ENCODE measurements around the gene SCUBE2. TPM values are rescaled to one million over a fixed set of nuclear protein-coding genes. Genes with fewer than 3 reads are reported as not detected.

SCUBE2 gene
- total RNA-seq, 1 donor from 2014 or later: 1.2 TPM

DNA sequence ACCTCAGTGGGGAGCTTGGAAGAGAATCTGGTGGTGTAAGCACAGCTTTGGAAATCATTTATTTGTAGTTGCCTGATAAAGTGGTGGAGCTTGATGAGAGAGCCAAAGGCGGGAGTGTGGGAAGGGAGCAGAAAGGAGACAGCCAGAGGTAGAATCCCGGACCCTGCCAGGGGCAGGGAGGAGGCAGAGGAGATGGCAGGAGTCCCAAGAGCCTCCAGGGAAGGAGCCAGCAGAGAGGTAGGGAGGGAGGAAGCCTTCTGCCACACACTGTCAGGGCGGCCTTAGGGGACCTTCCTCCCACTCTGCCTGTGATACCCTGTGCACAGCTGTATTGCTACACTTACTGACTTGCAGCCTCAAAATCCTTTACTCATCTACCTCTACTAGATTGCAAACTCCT, 15.4 kb downstream of the SCUBE2 start:
- peaks cover 24% of the 10 kb centered on the region for H3K27me3 Mint-ChIP-seq
- no peak overlapping the region for H3K27ac Mint-ChIP-seq
- TF ChIP-seq, protein P1, sequence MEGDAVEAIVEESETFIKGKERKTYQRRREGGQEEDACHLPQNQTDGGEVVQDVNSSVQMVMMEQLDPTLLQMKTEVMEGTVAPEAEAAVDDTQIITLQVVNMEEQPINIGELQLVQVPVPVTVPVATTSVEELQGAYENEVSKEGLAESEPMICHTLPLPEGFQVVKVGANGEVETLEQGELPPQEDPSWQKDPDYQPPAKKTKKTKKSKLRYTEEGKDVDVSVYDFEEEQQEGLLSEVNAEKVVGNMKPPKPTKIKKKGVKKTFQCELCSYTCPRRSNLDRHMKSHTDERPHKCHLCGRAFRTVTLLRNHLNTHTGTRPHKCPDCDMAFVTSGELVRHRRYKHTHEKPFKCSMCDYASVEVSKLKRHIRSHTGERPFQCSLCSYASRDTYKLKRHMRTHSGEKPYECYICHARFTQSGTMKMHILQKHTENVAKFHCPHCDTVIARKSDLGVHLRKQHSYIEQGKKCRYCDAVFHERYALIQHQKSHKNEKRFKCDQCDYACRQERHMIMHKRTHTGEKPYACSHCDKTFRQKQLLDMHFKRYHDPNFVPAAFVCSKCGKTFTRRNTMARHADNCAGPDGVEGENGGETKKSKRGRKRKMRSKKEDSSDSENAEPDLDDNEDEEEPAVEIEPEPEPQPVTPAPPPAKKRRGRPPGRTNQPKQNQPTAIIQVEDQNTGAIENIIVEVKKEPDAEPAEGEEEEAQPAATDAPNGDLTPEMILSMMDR (IDR thresholded peaks at IDR 0.05; ENCODE audit: unreplicated experiment): no peak
- no peaks in the 10 kb centered on the region for H3K36me3 Mint-ChIP-seq (ENCODE audit: insufficient read depth)
- no peak overlapping the region for H3K4me3 Mint-ChIP-seq (ENCODE audit: low read depth)
- no peaks in the 10 kb centered on the region for H3K9me3 Mint-ChIP-seq (ENCODE audit: low read depth)
- DNase-seq (ENCODE audit: low spot score, unreplicated experiment): no peak
- no peaks in the 10 kb centered on the region for H3K4me1 Mint-ChIP-seq (ENCODE audit: low read depth)

DNA sequence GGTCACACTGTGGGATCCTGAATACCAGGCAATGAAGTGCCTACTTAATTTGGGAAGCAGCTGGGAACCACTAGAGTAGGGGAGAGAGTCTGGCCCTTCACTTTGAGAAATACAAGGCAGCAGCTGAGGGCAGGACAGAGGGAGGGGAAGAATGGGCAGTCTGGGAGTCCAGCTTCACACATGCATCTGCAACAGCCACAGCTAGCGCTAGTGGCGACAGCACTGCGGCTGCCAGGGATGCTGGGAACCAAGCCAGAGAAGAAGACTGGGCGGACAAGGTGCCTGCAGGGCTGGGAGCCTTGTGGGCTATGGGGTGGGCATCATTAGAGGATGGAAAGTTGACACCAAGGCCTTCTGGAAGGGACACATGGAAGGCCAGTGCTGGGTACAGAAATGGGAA, 15.8 kb downstream of the SCUBE2 start:
- no peak for DNase-seq (ENCODE audit: low spot score, unreplicated experiment)
- H3K36me3 Mint-ChIP-seq (ENCODE audit: insufficient read depth): no peaks in the 10 kb centered on the region
- peaks cover 24% of the 10 kb centered on the region for H3K27me3 Mint-ChIP-seq
- no peak overlapping the region for H3K27ac Mint-ChIP-seq
- H3K9me3 Mint-ChIP-seq (ENCODE audit: low read depth): no peaks in the 10 kb centered on the region
- H3K4me3 Mint-ChIP-seq (ENCODE audit: low read depth): no peak overlapping the region
- TF ChIP-seq, protein P1 (IDR thresholded peaks at IDR 0.05; ENCODE audit: unreplicated experiment): no peak
- H3K4me1 Mint-ChIP-seq (ENCODE audit: low read depth): no peaks in the 10 kb centered on the region

DNA sequence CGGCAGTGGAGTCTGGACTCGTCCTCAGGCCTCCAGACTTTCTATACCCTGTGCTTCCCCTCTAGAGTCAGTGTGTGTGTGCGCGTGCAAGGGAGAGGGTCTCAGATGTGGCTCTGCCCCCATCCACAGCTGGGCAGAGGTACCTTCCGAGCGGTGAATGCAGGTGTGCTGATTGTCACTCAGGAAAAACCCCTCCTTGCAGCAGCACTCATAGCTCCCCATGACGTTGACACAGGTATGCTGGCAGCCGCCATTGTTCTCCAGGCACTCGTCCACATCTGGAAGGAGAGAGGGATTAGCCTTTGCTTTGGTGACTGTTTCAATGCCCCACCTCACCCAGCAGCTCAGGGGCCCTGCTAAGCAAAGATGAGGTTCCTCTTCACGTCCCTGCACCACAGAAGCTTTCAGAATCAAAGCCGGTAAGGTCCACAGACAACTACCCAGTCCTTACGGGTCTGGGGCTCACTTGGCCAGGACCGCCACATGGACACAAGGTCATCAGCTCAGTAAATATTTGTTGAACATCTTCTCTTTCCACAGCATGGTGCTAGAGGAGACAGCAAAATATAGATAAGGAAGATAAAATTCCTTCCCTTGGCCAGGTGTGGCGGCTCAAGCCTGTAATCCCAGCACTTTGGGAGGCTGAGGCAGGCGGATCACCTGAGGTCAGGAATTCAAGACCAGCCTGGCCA, 16.9 kb downstream of the SCUBE2 start:
- TF ChIP-seq, protein P1 (IDR thresholded peaks at IDR 0.05; ENCODE audit: unreplicated experiment): no peak
- peaks cover 4% of the 10 kb centered on the region for H3K4me1 Mint-ChIP-seq (ENCODE audit: low read depth)
- H3K36me3 Mint-ChIP-seq (ENCODE audit: insufficient read depth): no peaks in the 10 kb centered on the region
- DNase-seq (ENCODE audit: low spot score, unreplicated experiment): no peak
- H3K4me3 Mint-ChIP-seq (ENCODE audit: low read depth): no peak overlapping the region
- no peaks in the 10 kb centered on the region for H3K9me3 Mint-ChIP-seq (ENCODE audit: low read depth)
- H3K27ac Mint-ChIP-seq: no peak overlapping the region
- H3K27me3 Mint-ChIP-seq: peaks cover 29% of the 10 kb centered on the region

DNA sequence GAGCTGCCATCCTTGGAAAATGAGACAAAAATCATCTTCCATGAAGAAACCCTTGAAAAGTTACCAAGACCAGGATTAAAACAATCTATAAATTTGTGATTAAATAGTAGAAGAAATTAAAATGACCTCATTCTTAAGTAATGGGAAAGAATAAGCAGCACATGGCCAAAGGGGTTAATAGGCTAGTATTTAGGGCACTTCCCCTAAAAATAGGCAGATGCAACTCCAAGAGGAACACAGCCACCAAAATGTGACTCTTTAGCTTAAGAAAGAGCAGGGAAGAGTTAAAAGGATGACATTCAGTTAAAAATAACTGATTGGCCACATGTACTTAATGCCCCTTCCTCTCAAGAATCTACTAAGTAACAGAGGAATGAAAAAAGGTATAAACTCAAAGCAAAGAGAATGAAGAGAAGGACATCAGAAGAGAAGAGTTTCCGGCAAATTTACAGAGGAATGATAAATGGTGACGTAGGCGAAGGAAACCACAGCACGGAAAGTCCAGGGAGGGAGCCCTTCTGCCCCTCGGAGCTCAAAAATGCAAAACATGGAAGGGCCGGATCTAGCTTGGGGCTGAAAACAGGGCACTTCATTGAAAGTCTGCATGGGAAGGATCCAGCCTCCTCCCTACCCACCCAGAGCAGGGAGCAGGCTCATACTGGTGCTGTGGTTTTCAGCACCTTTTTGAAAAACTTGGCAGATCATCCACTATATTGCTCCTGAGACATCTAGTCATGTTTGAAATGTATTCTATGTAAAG, 17.8 kb downstream of the SCUBE2 start:
- Mint-ChIP-seq H3K27me3 (peaks cover 31% of the 10 kb centered on the region), H3K4me3 (ENCODE audit: low read depth) (no peak overlapping the region), H3K36me3 (ENCODE audit: insufficient read depth) (no peaks in the 10 kb centered on the region), H3K27ac (no peak overlapping the region), H3K4me1 (ENCODE audit: low read depth) (peaks cover 4% of the 10 kb centered on the region), H3K9me3 (ENCODE audit: low read depth) (no peaks in the 10 kb centered on the region)
- TF ChIP-seq, protein P1 (IDR thresholded peaks at IDR 0.05; ENCODE audit: unreplicated experiment): no peak
- DNase-seq (ENCODE audit: low spot score, unreplicated experiment): no peak

DNA sequence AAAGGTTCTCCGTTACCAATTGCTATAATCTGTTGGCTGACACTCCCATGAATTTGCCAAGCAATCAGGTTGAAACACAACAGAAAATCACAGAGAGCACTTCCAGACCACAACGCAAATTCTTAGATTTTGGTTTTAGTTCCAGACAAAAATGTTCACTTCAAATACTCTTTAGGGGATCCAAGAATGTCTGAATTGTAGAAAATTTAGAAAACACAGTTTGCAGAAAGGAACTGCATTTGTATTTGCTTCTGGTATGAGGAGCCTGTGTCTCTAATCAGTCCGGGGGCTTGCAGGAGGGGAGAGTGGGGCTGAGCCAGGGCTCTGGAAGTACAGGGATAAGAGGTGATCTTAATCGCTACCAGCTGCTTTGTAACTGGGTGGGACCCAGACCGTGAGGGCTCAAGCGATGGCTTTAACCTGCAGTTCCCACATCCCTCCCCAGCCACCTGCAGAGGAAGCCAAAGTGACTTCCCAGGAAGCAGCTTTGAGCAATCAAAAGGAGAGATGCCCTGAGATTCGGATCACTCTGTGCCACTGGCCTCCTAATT, 18.7 kb downstream of the SCUBE2 start:
- Mint-ChIP-seq H3K27me3 (peaks cover 31% of the 10 kb centered on the region), H3K36me3 (ENCODE audit: insufficient read depth) (no peaks in the 10 kb centered on the region), H3K4me1 (ENCODE audit: low read depth) (peaks cover 4% of the 10 kb centered on the region), H3K27ac (no peak overlapping the region), H3K9me3 (ENCODE audit: low read depth) (no peaks in the 10 kb centered on the region), H3K4me3 (ENCODE audit: low read depth) (no peak overlapping the region)
- TF ChIP-seq, protein P1 (IDR thresholded peaks at IDR 0.05; ENCODE audit: unreplicated experiment): no peak
- no peak for DNase-seq (ENCODE audit: low spot score, unreplicated experiment)

Data from progenitor cell of endocrine pancreas (in vitro differentiated cells).